CD4-positive, alpha-beta T cell treated with Interleukin-15 for 4 hours (primary cell): Measurements from ENCODE around the gene MAPKAP1.

Source experiments
- DNase-seq: peaks from one replicate; pipeline ENCODE4 v3.0.0-alpha.2; 2020; ENCODE audit warnings: low spot score

MAPKAP1 gene

GRCh38 chr9:125561509-125562148 lies 145.4 kb downstream of the MAPKAP1 start:
- DNase-seq, result no peak

GRCh38 chr9:125559894-125560293 lies 147.1 kb downstream of the MAPKAP1 start:
- DNase-seq, result no peak

GRCh38 chr9:125559194-125559593 lies 147.8 kb downstream of the MAPKAP1 start:
- DNase-seq, result no peak

DNA sequence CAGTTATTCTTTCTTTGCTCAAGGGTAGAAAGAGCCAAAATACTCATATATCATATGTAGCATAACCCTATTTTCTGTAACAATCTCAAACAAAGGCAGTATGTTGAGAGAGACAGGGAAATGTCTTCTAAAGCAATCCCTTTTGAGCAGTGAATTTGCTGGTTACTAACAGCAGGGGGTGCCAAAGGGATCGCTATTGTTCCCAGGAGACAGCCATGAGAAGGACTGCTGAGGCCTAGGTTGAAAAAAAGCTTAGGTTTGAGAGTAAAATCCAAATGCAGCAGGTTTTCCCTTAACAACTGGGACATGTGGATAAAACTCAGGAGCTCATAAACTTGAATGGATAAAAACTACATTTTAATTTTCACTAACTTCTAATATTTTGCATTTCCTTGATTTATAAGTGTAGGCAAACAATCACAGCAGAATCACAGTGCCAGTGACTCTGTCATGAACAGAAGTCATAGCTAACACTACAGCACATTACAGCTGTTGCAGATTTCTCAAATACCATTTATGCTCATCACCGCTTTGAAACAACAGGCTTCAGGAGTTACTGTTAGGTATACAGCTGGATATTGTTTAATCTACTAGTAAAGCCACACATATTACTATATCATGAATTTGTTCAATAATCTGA lies 148.4 kb downstream of the MAPKAP1 start:
- DNase-seq, result peak; percentile 59

GRCh38 chr9:125556046-125556721 lies 150.8 kb downstream of the MAPKAP1 start:
- no peak for DNase-seq

GRCh38 chr9:125554726-125555125 lies 152.3 kb downstream of the MAPKAP1 start:
- no peak for DNase-seq

GRCh38 chr9:125551781-125552180 lies 155.2 kb downstream of the MAPKAP1 start:
- no peak for DNase-seq

- DNase-seq, result no peak
These were observed 156.8 kb downstream of the MAPKAP1 start for GRCh38 chr9:125549891-125550885.

DNA sequence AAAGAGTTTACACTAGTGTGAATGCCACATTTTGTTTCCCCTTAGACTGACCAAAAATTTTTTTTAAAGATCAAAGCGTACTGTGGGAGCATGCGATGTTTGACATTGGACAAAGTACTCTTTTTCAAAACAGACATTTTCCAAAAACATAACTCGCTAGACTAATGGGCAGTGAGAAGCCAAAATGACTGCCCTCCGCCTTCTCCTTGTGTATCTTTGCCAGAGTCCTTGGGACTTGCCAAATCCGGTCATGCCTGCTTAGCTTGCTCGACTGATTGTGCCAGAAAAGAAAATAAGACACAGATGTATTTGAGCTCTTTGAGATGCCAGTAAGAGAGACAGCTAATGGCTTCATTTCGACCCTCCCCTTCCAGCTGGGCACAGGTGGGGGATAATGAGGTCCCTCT lies 157.5 kb downstream of the MAPKAP1 start:
- DNase-seq, result no peak

DNA sequence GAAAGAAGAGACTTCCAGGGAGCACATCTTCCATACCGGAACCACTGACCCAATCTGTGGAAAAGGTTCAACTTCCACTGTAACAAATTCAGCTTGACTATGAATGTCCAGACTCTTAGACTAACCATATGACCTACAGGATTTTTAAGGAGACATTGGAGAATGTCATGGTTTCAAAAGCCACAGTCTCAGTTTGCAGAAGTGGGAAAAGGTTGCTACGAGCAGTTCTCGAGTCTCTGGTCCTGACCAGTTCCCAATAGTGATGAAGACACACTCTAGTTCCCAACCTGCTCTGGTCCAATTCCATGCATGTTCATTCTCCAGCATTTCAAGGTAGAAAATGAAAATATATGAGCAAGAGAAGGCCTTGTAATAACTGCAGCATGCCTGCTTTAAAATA lies 158.0 kb downstream of the MAPKAP1 start:
- no peak for DNase-seq

- no peak for DNase-seq
These were observed 158.9 kb downstream of the MAPKAP1 start for GRCh38 chr9:125548141-125548540.

GRCh38 chr9:125547368-125547767 lies 159.6 kb downstream of the MAPKAP1 start:
- DNase-seq, result no peak

DNA sequence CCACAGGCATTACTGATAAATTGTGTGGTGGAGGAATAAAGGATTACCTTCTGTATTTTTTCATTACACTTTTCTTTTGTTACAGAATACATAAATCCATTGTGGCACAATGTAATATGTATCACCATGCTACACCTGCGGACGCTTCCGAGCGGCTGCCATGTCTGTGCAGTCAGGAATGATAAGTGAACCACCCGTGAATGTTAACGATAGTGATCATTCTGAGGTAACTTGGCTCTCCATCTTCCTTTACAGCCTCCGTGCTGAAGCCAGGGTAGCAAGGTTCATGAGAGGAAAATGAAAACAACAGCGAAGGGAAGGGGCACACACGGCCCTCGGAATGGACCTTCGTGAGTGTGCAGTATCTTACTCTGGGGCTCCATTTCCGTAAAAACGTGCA lies 161.2 kb downstream of the MAPKAP1 start:
- DNase-seq, result no peak

- DNase-seq, result no peak
These were observed 161.9 kb downstream of the MAPKAP1 start for GRCh38 chr9:125544988-125545651.

- no peak for DNase-seq
These were observed 162.5 kb downstream of the MAPKAP1 start for GRCh38 chr9:125544484-125544883.

- no peak for DNase-seq
These were observed 165.2 kb downstream of the MAPKAP1 start for GRCh38 chr9:125541840-125542243.

- no peak for DNase-seq
These were observed 166.5 kb downstream of the MAPKAP1 start for GRCh38 chr9:125540497-125540896.

- DNase-seq, result no peak
These were observed 168.9 kb downstream of the MAPKAP1 start for GRCh38 chr9:125538092-125538473.

- DNase-seq, result no peak
These were observed 169.4 kb downstream of the MAPKAP1 start for GRCh38 chr9:125537442-125538091.

DNA sequence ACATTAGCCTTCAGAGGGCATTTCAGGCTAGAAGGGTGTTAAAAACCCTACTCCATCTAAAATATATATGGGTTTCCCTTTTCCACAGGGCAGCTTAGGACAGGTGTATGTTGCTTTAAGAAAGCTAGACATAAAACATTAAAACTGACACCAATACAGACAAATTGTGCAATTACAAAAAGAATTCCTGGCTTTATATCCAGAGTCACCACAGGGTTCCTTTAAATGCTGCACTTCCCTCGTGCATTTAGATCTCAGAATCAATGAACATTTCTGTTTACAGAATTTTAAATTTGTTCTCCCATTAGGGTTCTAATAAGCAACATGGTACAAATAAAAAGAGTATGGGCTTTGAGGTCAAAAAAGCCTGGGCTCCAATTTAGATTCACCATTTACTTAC lies 170.2 kb downstream of the MAPKAP1 start:
- no peak for DNase-seq

DNA sequence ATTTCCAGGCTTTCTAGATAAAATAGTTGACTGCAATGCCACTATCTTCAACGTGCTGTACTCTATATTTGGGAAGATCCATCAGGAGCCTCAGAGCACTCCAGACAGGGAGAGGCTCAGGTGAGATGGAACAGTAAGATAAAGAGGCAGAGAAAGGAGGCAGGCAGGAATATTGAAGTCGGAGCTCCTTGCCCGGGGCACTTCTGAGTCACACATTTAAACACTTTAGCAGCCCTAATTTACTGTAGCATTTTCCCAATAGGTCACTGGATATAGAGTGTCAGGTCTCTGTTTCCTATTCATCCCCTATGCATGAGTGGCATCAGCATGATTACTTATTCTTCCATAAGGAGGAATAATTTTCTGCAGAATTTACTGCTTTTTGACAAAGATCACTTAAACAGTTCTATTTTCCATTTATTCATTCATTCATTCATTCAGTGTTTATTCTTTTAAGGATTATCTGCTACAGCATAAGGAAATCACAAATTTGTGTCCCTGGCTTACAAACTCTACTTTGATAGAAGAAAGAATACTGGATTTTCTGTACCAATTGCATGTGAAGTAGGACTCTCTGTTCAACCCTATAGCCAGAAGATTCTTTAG lies 170.7 kb downstream of the MAPKAP1 start:
- DNase-seq, result no peak
